ENCODE measurements around the gene ADIPOQ.

Gene ADIPOQ

DNA sequence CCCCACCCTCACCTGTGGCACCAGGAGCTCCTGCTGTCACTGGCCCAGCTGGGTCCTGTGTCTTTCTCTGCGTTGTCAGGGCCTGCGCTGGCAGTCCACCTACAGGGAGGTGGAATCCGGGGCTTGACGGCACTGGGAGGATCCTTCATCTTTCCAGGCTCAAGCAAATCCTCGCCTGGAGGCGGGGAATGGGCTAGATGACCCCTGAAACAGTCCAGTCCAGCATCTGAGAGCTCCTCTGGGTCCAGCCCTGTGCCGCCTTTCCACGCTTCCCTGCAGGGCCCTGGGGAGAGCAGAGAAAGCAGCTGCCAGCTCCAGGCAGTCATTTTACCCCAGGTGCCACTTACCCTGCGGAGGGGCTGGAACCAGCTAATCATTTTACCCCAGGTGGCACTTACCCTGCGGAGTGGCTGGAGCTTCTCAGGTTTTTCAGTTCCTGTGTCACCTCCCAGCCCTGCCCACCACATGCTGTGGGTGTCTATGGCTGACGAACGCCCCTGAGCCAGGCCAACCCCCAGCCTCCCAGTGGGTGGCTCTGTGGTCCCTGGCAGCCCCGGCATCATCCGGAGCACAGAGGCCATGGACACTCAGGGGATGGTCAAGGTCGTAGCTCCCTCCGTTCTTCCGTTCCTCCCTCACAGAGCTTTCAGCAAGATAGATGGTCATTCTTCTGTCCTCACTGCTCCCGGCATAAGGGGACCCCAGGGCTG is 17.9 kb upstream of the ADIPOQ start:
- Histone ChIP-seq H3K27me3 (replicated peaks; ENCODE audit: insufficient read depth, low read length) (peaks cover 23% of the 10 kb centered on the region), H3K79me2 (ENCODE audit: low read length) (no peaks in the 10 kb centered on the region), H3K9me2 (replicated peaks; ENCODE audit: insufficient read depth, low read length) (no peaks in the 10 kb centered on the region), H3K4me3 (ENCODE audit: low read length) (no peak overlapping the region), H3K4me1 (ENCODE audit: low read length) (no peaks in the 10 kb centered on the region), H3K4me2 (ENCODE audit: low read depth, low read length) (peak overlapping the region; percentile 4; the same call in 1 of the 2 replicates), H3K36me3 (replicated peaks; ENCODE audit: insufficient read depth, low read length) (no peaks in the 10 kb centered on the region), H3K27ac (ENCODE audit: low read length) (no peak overlapping the region), H3F3A (ENCODE audit: insufficient read depth, low read length) (no peaks in the 10 kb centered on the region), H3K9ac (ENCODE audit: low read length) (no peak overlapping the region), H3K9me3 (replicated peaks; ENCODE audit: insufficient read depth, low read length) (no peaks in the 10 kb centered on the region), H2AFZ (ENCODE audit: low read length) (no peak overlapping the region), H4K20me1 (ENCODE audit: insufficient read depth, low read length) (no peaks in the 10 kb centered on the region)
- no peak for TF ChIP-seq EZH2 (optimal IDR thresholded peaks at IDR 0.05; ENCODE audit: low read depth, low read length)
- TF ChIP-seq EZH2phosphoT487 (IDR thresholded peaks at IDR 0.05; ENCODE audit: low read length), result no peak
- TF ChIP-seq, protein P1, sequence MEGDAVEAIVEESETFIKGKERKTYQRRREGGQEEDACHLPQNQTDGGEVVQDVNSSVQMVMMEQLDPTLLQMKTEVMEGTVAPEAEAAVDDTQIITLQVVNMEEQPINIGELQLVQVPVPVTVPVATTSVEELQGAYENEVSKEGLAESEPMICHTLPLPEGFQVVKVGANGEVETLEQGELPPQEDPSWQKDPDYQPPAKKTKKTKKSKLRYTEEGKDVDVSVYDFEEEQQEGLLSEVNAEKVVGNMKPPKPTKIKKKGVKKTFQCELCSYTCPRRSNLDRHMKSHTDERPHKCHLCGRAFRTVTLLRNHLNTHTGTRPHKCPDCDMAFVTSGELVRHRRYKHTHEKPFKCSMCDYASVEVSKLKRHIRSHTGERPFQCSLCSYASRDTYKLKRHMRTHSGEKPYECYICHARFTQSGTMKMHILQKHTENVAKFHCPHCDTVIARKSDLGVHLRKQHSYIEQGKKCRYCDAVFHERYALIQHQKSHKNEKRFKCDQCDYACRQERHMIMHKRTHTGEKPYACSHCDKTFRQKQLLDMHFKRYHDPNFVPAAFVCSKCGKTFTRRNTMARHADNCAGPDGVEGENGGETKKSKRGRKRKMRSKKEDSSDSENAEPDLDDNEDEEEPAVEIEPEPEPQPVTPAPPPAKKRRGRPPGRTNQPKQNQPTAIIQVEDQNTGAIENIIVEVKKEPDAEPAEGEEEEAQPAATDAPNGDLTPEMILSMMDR (IDR thresholded peaks at IDR 0.05; ENCODE audit: low read length), result no peak
- DNase-seq, result no peak

DNA sequence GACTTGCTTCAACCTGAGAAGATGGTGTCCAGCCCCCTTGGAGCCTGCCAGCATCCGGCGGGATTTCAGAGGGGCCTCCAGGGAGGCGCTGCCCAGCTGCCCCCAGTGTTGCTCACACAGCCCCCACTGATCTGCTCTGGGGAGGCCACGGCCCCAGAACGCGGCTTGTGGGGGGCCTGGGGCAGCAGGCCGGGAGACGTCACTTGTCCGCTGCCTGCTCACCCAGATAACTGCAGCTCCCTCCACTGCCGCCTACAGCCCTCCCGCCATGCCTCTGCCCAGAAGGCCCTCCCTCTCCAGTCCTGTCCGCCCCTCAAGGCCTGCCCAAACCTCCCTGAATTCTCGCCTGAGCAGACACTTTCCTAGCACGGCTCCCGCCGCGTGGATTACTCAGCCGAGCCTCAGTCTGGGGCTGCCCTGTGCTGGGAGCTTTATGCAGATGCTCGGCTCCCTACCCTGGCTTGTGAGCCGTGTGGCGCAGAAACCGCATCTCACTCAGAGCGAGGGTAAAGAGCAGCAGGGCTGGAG is 17.2 kb upstream of the ADIPOQ start:
- Histone ChIP-seq H3K4me1 (ENCODE audit: low read length) (no peaks in the 10 kb centered on the region), H3K36me3 (replicated peaks; ENCODE audit: insufficient read depth, low read length) (no peaks in the 10 kb centered on the region), H3K9me3 (replicated peaks; ENCODE audit: insufficient read depth, low read length) (no peaks in the 10 kb centered on the region), H2AFZ (ENCODE audit: low read length) (no peak overlapping the region), H3K9ac (ENCODE audit: low read length) (no peak overlapping the region), H3F3A (ENCODE audit: insufficient read depth, low read length) (no peaks in the 10 kb centered on the region), H3K79me2 (ENCODE audit: low read length) (no peaks in the 10 kb centered on the region), H3K4me3 (ENCODE audit: low read length) (no peak overlapping the region), H3K27me3 (replicated peaks; ENCODE audit: insufficient read depth, low read length) (peaks cover 31% of the 10 kb centered on the region), H3K4me2 (ENCODE audit: low read depth, low read length) (no peak overlapping the region), H3K9me2 (replicated peaks; ENCODE audit: insufficient read depth, low read length) (no peaks in the 10 kb centered on the region), H4K20me1 (ENCODE audit: insufficient read depth, low read length) (no peaks in the 10 kb centered on the region), H3K27ac (ENCODE audit: low read length) (no peak overlapping the region)
- TF ChIP-seq, protein P1 (IDR thresholded peaks at IDR 0.05; ENCODE audit: low read length), result no peak
- TF ChIP-seq EZH2phosphoT487 (IDR thresholded peaks at IDR 0.05; ENCODE audit: low read length) (no peak), EZH2 (optimal IDR thresholded peaks at IDR 0.05; ENCODE audit: low read depth, low read length) (no peak)
- no peak for DNase-seq

DNA sequence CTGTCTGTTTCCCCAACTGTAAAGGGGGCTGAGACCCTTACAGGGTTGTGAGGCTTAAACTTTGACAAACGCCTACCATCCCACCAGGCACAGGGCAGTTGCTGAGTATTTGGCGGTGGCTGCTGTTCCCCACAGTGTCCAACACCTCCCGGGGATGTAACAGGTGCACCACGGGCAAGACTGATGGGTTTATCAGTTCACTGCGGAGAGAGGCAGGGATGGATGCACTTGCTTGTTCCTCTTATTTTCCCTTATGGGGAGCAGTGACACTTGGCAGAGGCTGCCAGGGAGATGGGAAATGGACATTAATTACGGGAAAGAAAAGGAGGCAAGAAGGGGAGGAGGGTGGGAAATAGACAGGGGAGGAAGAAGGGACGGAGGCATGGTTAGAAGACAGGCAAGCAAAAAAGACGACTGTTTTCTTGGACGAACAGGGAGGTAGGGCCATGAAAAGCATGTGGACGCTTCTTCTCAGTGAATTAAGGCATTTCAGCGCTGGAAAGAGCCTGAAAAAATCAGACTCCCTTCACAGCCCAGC is 16.6 kb upstream of the ADIPOQ start:
- H3K9me2 ChIP-seq (replicated peaks; ENCODE audit: insufficient read depth, low read length), result no peaks in the 10 kb centered on the region
- H3K4me3 ChIP-seq (ENCODE audit: low read length), result no peak overlapping the region
- no peak overlapping the region for H2AFZ ChIP-seq (ENCODE audit: low read length)
- no peaks in the 10 kb centered on the region for H4K20me1 ChIP-seq (ENCODE audit: insufficient read depth, low read length)
- no peaks in the 10 kb centered on the region for H3K4me1 ChIP-seq (ENCODE audit: low read length)
- peaks cover 36% of the 10 kb centered on the region for H3K27me3 ChIP-seq (replicated peaks; ENCODE audit: insufficient read depth, low read length)
- no peaks in the 10 kb centered on the region for H3K9me3 ChIP-seq (replicated peaks; ENCODE audit: insufficient read depth, low read length)
- DNase-seq, result no peak
- H3K4me2 ChIP-seq (ENCODE audit: low read depth, low read length), result no peak overlapping the region
- H3F3A ChIP-seq (ENCODE audit: insufficient read depth, low read length), result no peaks in the 10 kb centered on the region
- H3K27ac ChIP-seq (ENCODE audit: low read length), result no peak overlapping the region
- H3K36me3 ChIP-seq (replicated peaks; ENCODE audit: insufficient read depth, low read length), result no peaks in the 10 kb centered on the region
- H3K9ac ChIP-seq (ENCODE audit: low read length), result no peak overlapping the region
- H3K79me2 ChIP-seq (ENCODE audit: low read length), result no peaks in the 10 kb centered on the region
- TF ChIP-seq EZH2phosphoT487 (IDR thresholded peaks at IDR 0.05; ENCODE audit: low read length), result no peak
- TF ChIP-seq EZH2 (optimal IDR thresholded peaks at IDR 0.05; ENCODE audit: low read depth, low read length), result no peak
- TF ChIP-seq, protein P1 (IDR thresholded peaks at IDR 0.05; ENCODE audit: low read length), result no peak
